Measurements from ENCODE around the gene MAGEA9B.
"Not testable (repeated sequence)": the region's sequence is repeated elsewhere in the genome, so short reads cannot be mapped to it uniquely, and the experiment has no call there.

GRCh38 chrX:149587359-149587758, at the start of gene MAGEA9B:
- TF ChIP-seq CTCF (IDR thresholded peaks at IDR 0.05; ENCODE audit: poor library complexity); EZH2phosphoT487 (IDR thresholded peaks at IDR 0.05; ENCODE audit: low read depth, severe bottlenecking, unreplicated experiment): not testable (repeated sequence)

All from hepatocyte (in vitro differentiated cells).